Activated CD8-positive, alpha-beta memory T cell treated with anti-CD3 and anti-CD28 coated beads for 4 hours (primary cell): Measurements from ENCODE around the gene INCA1.

ENCODE experiments used
- DNase-seq, 2 donors: peaks; one replicate each; pipeline ENCODE4 v3.0.0-alpha.2; 2020; ENCODE audit warnings: low read depth in 2 of 2

Gene INCA1

DNA sequence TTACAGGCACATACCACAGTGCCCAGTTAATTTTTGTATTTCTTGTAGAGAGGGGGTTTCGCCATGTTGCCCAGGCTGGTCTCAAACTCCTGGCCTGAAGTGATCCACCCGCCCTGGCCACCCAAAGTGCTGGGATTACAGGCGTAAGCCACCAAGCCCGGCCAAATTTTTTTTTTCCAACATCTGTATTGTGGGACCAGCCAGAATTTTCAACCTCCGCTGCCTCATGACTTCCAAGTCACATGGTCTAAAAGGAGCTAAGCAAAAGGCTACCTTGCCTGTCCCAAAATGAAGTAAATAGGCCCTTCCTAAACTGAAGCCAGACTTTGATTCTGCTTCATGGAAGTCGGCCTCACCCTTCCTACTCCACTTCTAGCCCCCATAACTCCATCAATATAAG, 25.5 kb downstream of the INCA1 start:
- DNase-seq, result no peak

DNA sequence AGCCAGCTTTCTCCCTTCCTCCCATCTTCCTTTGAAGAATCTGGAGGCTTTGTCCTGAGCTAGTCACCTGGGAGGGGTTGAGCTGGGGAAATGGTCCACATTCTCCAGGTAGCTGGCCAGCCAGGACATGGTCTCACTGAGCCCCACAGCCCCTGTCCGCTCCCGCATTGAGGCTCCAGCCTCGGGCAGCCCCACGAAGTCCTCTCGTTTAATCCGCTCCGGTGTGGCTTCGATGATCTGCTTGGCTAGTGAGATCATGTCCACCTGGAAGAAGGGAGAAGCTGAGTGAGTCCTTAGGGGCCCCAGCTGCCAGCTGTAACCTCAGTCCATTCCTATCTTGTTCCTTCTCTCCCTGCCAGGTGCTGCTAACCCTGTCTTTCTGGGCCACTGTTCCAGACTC, 27.0 kb downstream of the INCA1 start:
- no peak for DNase-seq

DNA sequence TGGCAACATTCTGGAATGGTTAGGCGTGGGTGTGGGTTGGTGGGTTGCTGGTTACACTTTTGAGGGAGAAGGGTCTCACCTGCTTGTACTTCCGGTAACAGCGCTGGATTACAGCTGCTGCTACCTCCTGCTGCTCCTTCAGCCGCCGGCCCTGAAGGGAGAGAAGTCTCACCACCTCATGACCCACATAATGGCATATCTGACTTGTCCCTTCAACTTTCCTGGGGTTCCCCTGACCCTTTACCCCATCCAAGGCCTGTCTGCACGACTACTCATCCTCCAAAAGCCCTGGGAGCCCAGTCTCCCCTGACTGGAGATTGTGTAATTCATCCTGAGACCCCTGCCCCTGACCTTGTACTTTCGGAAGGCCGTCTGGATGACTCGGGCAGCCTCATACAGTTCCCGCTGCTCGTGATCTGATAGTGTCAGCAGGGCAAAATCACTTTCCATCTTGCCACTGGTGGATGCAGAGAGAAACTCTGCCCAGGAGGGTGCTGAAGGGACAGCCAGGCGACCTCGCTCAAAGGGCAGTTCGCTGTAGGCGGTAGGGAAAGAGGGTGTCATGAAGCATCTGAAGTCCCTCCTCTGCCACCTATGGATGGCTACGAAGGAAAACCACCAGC, 27.7 kb downstream of the INCA1 start:
- DNase-seq, result no peak

DNA sequence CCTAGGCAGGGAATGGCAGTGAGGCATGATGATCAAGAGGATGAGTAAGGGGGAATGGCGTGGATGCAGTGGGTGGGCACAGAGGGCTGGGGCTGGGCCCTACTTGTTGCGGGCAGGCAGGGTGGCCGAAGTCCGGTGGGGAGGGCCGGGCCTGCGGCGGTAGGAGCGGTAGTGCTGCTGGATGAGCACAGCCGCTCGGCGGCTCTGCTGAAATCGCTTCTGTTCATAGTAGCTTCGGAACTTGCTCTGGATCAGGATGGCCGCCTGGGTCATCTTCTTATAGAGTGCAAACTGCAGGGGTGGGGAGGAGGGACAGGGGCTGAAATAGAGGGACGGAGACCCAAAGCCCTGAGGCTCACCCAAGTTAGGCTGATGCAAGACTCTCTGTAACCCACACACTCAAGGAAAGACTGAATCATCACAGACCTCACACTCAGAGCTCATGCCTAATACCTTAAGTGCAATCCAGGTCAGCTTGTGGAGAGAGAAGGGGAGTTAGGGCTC, 28.2 kb downstream of the INCA1 start:
- no peak for DNase-seq

DNA sequence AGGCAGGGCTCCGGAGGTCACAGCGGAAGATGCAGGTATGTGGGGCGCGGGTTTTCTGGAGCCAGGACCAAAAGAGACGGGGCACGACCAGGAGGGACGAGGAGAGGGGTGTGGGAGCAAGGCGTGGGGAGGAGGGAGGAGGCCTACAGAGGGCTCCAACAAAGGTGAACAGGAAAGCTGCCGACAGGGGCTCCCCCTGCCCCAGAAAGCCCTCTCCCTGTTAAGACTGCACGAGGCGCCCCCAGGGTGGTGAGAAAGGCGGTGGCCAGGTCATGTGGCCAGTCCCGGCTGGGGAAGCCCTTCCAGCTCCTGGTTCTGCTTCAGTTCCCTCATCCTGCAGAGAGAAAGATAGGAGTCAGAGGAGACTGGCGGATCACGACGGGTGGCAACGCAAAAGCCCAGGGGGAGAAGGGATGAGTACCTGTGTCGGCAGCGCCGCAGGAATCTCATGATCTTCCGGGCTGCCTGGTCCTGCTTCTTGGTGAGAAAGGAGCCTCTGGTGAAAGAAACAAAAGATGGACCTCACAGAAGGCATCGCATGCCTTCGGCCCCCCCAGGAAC, 28.8 kb downstream of the INCA1 start:
- DNase-seq, result no peak

DNA sequence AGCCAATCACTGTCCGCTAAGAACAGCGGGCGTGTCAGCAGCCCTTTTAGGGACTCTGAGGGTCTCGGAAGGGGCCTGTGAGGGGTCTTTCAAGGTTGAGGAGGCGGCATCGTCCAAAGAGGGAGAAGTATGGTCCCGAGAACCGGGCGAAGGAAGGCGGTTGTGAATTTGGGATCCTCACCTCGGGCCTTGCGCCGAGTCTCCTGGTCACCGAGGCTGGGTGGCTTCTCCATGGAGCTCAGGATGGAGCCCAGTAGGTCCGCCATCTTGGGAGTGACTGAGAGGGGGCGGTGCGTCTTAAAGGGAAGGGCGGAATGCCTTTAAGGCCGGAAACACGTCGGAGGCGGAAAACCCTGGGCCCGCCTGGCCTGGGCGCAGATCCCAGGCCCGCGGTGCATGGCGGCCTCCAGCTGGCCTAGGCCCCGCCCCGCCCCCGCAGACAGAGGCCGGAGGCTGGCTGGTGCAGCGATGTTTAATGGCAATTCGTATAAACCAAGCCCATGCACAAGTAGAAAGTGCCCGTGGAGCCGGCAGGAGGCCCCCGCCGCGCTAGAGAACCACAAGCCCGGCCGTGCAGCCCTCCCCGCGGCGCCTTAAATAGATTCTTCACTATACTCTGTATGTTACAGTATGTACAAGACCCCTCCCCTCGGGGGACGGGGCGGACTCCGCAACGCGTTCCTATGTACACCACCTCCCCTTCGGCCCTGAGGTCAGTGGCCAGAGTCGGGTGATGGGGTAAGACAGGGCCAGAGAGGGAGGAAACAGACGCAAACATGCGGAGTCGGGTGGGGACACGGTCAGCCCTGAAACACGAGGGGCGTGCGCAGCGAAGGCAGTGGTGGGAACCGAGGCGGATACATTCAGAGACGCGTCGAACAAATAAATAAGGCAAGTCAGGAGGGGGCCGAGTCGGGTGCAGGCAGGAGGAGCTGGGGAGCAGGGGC, 29.5 kb downstream of the INCA1 start, which contains the start of gene SPAG7:
TSS of gene SPAG7 (minus strand) at position 279 of the 947 bp plus-strand sequence. CDS start at position 266, 13 bp downstream.
- peak; percentile 84 to 87 for DNase-seq

DNA sequence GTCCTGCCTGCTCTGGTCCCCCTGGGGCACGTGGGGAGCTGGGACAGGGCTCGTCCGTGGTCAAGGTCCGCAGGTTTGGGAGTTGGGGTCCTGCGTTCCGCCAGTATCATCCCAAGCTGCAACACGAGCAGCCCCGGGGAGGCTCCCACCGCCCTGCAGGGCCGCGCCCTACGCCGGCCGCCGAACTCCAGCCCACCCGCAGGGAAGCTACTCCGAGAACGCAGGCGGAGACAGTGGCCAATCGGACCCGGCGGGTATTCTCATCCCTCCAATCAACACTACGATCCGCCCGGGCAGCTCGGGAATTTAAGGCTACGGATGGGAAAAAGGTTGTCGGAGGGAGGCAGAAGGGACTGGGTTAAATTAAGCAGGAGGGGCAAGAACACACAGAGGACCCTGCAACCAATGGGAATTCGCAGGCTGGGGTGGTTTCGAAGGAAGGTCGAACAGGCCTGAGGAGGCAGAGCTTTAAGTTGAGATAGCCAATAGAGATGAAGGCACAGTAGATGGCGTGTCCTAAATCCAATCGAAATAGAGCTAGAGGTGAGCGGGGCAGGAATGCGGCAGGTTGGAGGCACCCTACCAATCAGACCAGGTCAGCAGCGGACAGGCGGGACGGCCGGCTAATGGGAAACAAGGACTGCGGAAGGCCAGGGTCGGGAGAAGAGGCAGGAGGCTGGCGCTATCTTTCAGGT, 30.3 kb downstream of the INCA1 start:
- peak; percentile 81 to 92 for DNase-seq

DNA sequence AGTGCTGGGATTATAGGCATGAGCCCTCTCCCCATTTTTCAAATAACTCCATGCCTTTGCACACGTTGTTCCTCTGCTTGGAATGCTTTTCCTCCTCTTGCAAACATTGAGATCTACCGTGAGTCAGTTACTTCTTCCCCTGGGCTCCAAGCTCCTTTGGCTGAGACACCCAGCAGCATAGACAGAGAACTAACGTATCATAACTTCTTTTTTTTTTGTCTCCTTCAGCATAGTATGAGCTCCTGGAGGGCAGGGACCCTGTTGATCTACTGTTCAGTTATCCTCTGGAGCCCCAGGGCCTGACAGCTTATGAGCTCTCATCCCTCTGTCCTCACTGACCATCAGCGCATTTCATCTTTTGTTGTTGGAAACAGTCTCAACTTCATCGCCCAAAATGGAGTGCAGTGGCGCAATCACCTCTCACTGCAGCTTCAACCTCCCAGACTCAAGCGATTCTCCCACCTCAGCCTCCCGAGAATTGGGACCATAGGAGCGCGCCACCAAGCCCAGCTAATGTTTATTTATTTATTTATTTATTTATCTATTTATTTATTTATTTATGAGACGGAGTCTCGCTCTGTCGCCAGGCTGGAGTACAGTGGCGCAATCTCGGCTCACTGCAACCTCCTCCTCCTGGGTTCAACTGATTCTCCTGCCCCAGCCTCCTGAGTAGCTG, 31.9 kb downstream of the INCA1 start:
- DNase-seq, result no peak

DNA sequence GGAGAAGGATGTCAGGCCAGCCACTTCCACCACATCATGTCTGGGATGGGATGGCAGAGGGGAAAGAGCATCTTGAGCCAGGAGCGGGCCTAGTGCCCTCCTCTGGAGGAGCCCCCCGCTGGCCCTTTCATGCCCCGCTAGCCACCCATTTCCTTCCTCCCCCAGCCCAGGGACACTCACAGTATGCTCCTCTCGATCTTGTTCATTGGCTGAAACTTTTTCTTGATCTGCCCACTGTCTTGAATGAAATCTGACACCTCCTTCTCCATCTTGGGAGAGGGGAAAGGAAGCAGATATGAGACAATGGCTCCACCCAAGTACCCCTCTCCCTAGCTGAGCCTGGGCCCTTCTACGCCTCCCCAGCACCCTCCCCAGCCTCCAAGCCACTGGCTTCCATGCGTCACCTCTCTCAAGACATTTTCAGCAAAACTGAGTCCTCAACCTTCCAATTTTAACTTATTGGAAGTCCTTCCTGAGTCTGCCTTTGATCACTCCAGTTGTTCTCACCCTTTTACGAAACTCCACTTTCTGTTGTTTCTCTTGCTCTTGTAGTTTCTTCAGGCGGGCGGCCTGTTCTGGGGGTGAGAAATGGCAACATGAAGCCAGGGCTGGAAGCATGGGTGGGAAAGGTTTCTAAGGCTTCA, 36.9 kb downstream of the INCA1 start:
- no peak for DNase-seq

DNA sequence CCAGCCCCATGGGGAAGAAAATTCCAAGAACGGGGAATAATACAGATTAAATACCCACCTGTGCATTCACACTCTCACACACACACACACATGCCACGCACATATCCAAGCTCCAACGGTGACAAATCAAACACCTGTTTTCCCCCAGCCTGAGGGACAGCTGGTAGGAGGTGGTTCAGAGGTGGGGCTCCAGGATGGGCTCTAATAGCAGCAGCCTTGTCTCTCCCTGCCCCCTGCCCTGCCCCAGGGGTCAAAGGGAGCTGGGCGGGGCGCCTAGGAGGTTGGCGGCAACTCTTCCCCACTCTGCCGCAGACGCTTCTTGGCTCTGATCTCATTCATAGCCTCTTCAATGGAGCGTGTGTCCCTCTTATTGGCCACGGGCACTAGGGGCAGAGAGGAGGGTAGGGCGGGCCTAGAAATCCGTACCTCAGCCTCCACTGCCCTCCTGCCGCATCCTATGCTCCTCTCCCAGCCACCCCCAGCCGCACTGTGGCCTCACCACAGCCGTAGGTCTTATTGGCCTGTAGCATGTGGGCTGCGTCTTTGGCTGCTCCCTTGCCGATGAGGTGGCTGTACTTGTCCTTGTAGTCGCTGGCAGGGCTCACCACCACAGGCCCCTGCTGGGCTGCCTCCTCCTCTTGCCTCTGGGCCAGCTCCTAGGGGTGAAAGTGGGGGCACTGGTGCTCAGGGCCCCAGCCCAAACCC, 37.9 kb downstream of the INCA1 start:
- DNase-seq, result no peak

DNA sequence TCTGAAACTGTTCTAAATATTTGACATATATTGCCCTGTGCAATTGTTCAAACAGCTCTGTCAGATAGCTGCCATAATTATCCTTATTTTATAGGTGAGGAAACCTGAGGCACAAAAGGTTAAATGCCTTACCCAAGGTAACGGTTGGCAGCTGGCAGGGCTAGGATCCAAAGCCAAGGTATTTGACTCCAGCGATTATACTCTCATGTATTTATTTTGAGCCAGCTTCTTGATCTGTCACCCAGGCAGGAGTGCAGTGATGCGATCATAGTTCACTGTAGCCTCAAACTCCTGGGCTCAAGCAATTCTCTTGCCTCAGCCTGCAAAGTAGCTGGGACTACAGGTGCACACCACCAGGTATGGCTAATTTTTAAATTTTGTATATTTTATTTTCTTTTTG, 39.2 kb downstream of the INCA1 start:
- no peak for DNase-seq

DNA sequence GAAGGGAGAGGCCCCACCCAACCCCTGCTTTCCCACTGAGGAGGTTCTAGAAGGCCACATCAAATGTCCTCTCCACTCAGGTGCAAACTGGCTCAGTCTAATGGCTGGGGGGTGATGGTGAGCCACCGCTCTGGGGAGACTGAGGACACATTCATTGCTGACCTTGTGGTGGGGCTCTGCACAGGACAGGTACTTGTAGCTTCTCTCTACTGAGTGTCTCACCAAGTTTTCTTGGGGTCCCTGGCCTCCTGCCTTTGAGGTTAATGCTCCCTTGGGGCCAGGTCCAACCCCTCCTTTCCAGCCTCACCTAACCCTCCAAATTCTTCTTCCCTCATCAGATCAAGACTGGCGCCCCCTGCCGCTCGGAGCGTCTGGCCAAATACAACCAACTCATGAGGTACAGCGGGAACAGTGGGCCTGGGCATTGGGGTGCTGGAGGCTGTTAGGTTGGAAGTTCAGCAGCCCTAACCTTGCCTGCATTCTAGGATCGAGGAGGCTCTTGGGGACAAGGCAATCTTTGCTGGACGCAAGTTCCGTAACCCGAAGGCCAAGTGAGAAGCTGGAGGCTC, 40.7 kb downstream of the INCA1 start:
- DNase-seq, result no peak

DNA sequence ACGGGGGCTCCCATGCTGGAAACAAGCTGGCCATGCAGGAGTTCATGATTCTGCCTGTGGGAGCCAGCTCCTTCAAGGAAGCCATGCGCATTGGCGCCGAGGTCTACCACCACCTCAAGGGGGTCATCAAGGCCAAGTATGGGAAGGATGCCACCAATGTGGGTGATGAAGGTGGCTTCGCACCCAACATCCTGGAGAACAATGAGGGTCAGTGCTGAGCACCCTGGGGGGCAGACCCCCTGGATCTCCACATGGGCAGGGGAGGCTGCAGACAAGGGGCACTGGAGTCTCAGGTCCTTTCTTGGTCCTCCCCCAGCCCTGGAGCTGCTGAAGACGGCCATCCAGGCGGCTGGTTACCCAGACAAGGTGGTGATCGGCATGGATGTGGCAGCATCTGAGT, 42.2 kb downstream of the INCA1 start:
- DNase-seq, result no peak

DNA sequence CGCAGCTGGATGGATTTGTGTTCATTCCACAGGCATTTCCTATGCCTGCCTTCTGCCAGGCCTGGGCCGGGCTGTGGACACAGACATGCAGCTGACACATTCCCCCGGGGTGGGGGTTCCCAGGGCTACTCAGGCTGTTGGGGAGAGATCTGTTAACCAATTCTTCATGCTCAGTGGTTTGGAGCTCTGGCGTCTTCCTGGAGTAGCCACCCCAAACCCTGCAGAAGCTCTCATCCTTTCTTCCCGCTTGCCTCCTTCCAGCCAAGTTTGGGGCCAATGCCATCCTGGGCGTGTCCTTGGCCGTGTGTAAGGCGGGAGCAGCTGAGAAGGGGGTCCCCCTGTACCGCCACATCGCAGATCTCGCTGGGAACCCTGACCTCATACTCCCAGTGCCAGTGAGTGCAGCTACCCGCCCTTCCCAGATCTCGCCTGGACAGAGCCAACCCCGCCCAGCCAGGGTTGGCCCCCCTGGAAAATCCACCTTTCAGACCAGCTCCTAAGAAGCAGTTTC, 43.8 kb downstream of the INCA1 start:
- no peak for DNase-seq

DNA sequence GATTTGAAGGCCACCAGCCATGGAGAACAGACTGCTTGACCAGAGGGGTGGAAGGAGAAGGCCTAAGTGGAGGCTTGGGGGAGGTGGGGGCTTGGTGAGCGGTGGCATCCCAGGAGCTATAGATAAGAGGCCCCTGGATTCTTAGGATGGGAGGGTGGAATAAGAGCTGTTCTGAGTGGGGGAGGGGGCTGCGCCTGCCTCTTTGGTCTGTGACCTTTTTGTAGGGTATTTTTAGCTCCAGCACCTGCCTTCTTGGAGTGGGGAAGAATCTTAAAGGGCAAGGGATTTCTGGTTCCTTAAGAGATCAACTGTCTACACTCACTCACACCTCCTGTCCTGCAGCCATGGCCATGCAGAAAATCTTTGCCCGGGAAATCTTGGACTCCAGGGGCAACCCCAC, 45.8 kb downstream of the INCA1 start:
- no peak for DNase-seq

DNA sequence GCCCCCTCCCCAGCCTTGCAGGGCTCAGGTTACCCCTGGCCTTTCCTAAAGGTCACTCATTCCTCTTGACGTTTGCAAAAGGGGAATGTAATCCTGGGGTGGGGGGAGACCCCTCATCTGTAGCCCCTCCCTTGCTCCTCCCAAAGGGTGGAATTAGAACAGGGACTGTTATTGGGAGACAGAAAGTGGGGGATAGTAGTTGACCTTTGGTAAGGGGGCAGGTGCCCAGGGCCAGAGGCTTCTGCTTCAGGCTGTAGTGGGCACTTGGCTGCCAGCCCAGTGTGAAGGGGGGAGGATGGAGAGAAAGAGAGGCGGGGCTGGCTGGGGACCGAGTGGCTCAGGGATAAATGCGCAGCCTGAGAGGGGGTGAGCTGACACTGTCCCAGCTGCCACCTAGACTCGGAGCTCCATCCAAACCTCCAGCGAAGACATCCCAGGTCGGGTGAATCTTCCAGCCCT, 46.5 kb downstream of the INCA1 start, which contains the start of gene ENO3:
TSS of gene ENO3 (plus strand) at position 374 of the 459 bp plus-strand sequence. CDS start 711 bp downstream, outside the sequence.
- DNase-seq, result no peak

DNA sequence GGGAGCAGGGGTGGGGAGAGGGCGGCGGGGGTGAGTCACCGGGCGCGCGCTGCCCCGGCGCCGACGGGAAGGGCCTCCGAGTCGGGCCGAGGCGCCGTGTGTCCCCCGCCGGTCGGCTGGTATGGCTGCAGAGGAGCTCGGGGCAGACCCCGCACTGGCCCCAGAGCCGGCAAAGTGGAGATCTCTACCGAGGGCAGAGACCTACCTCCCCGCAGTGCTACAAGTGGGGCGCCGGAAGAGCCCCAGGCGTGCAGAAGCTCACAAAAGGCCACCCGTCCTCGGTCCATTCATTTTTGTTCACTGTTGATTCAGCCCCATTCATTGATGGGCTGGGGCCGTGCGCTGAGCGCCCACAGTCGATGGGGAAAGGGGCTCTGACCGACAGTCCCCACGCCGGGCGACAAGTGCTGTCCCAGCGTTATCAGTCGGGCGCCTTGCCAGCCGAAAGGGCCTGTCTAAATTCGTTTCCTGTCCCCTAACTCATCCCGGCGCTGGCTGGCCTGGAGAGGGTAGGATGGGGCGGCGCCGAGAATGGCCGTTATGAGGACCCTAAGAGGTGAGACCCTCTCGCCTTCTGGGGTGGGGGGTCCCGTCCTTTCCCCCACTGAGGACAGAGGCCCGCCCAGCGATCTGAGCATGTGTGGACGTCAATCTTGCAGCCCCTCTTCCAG, 47.1 kb downstream of the INCA1 start:
- DNase-seq, result no peak

DNA sequence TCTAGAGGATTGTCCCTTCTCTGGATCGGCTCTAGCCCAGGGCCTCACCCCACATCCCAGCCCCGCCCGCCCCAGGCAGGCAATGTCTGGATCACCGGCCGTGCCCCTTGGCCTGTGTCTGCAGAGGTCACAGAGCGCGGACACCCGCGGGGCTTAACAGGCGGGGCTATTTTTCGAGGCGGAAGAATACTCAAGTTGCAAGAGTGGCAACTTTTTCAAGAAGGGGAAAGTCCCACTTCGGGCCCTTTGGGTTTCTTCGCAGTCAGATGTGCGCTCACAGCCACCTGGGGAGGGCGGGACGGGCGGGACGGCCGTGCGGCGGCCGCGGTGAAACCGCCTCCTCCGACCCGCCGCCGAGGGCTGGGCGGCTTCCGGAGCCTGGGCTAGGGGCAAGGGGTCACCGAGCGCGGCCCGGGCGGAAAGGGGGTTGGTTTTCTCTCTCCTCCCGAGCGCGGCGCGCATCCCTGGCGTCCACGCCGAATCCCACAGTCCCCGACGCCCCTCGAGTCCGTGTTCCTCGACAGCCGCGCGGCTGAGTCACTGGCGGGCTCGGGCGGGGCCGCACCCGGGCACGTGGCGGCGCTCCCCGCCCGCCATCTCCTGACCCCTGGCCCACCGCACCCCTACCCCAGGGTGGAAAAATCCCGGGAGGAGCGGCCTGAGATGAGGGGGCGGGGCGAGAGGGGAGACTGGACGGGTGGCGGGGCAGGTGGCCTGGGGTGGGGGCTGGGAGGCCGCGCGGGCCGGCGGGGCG, 47.8 kb downstream of the INCA1 start:
- peak in 1 of 2 donors; percentile 58 for DNase-seq
